Subcutaneous abdominal adipose tissue (tissue), 5 donors: Measurements from ENCODE around the gene SYT5.
A peak's percentile ranks its signal among the peaks of the same experiment; 100 is the strongest.
"Not testable (repeated sequence)": the region's sequence is repeated elsewhere in the genome, so short reads cannot be mapped to it uniquely, and the experiment has no call there.

Source experiments
- H3K27ac ChIP-seq: one replicate; pipeline ENCODE4 v1.7.0; 2013; ENCODE audit warnings: low read depth, mild to moderate bottlenecking, inconsistent platforms, low read length, moderate library complexity
- H3K27me3 ChIP-seq, 5 donors: one replicate each; pipeline ENCODE4 v1.7.0; 2013; ENCODE audit warnings: low read length in 5 of 5, inconsistent platforms in 1 of 5; ENCODE audit not compliant: control insufficient read depth in 5 of 5, insufficient read depth in 4 of 5
- H3K36me3 ChIP-seq, 5 donors: one replicate each; pipeline ENCODE4 v1.7.0; 2013; ENCODE audit warnings: low read length in 5 of 5; ENCODE audit not compliant: control insufficient read depth in 5 of 5, insufficient read depth in 5 of 5
- H3K4me1 ChIP-seq, 5 donors: one replicate each; pipeline ENCODE4 v1.7.0; 2013; ENCODE audit warnings: low read length in 5 of 5, mild to moderate bottlenecking in 3 of 5, moderate library complexity in 1 of 5; ENCODE audit not compliant: control insufficient read depth in 5 of 5, insufficient read depth in 5 of 5
- H3K4me3 ChIP-seq, 5 donors: one replicate each; pipeline ENCODE4 v1.7.0; 2013; ENCODE audit warnings: low read length in 5 of 5, low read depth in 1 of 5
- H3K9ac ChIP-seq, 5 donors: one replicate each; pipeline ENCODE4 v1.7.0; 2013; ENCODE audit warnings: low read length in 5 of 5, mild to moderate bottlenecking in 4 of 5, moderate library complexity in 3 of 5
- H3K9me3 ChIP-seq, 5 donors: one replicate each; pipeline ENCODE4 v1.7.0; 2013; ENCODE audit warnings: low read length in 5 of 5; ENCODE audit not compliant: control insufficient read depth in 5 of 5
- donor health status: healthy.
- donor health status: healthy.
- donor health status: healthy.
- donor health status: healthy.
- donor health status: healthy.

SYT5 gene

DNA sequence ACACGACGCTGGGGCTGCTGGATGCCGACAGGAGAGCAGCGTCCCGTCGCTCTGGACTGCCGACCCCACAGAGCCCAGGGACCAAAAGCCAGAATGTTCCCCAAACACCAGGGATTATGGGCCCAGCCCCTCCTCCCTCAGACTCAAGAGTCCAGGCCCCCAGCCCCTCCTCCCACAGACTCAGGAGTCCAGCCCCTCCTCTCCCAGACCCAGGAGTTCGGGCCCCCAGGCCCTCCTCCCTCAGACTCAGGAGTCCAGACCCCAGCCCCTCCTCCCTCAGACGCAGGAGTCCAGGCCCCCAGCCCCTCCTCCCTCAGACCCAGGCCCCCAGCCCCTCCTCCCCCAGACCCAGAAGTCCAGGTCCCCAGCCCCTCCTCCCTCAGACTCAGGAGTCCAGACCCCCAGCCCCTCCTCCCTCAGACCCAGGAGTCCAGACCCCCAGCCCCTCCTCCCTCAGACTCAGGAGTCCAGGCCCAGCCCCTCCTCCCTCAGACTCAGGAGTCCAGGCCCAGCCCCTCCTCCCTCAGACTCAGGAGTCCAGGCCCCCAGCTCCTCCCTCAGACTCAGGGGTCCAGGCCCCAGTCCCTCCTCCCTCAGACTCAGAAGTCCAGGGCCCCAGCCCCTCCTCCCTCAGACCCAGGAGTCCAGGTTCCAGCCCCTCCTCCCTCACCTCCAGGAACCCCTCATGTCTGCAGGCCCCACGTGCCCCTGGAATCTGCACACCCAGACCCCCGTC is 44.8 kb upstream of the SYT5 start:
- H3K9me3 ChIP-seq, H3K27ac ChIP-seq, H3K4me1 ChIP-seq, H3K9ac ChIP-seq, H3K4me3 ChIP-seq, H3K27me3 ChIP-seq: not testable (repeated sequence)
- H3K36me3 ChIP-seq: peaks cover 0 to 45% (median 33%) of the 10 kb centered on the region in 5 donors

GRCh38 chr19:55224038-55224665 is 44.1 kb upstream of the SYT5 start:
- Histone ChIP-seq H3K27ac (no peak overlapping the region), H3K4me3 (no peak overlapping the region), H3K9ac (no peak overlapping the region), H3K4me1 (no peaks in the 10 kb centered on the region), H3K27me3 (no peaks in the 10 kb centered on the region), H3K9me3 (peaks cover 0 to 7% (median 4%) of the 10 kb centered on the region in 5 donors), H3K36me3 (peaks cover 0 to 38% (median 27%) of the 10 kb centered on the region in 5 donors)

DNA sequence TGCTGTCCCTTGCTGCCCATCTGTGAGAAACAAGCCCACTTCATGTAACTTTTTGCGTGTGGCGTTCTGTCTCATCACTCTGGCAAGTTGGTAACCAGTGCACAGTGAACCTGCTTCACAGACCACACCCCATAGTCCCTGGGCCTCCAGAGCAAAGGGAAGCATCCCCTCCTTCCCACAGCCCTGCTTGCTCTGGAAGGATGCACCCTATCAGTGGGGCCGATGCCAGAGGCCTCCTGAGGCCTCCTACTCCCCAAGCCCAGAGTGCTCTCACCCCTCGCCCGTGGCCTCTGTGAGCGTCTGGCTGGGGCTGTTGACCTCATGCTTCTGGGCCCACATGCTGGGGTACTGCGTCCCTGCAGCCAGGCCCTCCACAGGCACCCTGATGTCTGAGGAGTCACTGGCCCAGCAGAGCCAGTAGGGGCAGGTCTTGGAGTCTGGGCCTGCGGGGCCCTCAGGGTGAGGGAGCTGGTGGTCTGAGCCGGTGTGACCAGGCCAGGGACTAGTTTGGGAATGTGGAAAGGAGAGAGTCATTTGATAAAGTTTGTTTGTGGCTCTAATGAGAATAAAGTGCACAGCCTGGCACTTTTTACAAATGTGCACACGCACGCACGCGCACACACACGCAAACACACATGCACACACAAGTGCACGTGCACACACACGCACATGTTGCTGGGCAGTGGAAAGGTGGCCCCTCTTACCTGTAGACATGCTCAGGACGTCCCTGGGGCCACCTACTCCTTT is 43.4 kb upstream of the SYT5 start:
- no peaks in the 10 kb centered on the region for H3K27me3 ChIP-seq
- peaks cover 0 to 31% (median 20%) of the 10 kb centered on the region in 5 donors for H3K36me3 ChIP-seq
- H3K9me3 ChIP-seq: peaks cover 0 to 7% (median 4%) of the 10 kb centered on the region in 5 donors
- H3K27ac ChIP-seq: no peak overlapping the region
- no peaks in the 10 kb centered on the region for H3K4me1 ChIP-seq
- no peak overlapping the region for H3K4me3 ChIP-seq
- no peak overlapping the region for H3K9ac ChIP-seq

- Histone ChIP-seq H3K27me3 (peaks cover 0 to 5% (median 4%) of the 10 kb centered on the region in 5 donors), H3K9ac (no peak overlapping the region), H3K4me1 (peaks cover 0 to 14% (median 10%) of the 10 kb centered on the region in 5 donors), H3K27ac (no peak overlapping the region), H3K4me3 (no peak overlapping the region), H3K9me3 (peaks cover 0 to 7% (median 4%) of the 10 kb centered on the region in 5 donors), H3K36me3 (peaks cover 0 to 6% (median 0%) of the 10 kb centered on the region in 5 donors)
Observed at GRCh38 chr19:55220525-55220924, 40.4 kb upstream of the SYT5 start.

DNA sequence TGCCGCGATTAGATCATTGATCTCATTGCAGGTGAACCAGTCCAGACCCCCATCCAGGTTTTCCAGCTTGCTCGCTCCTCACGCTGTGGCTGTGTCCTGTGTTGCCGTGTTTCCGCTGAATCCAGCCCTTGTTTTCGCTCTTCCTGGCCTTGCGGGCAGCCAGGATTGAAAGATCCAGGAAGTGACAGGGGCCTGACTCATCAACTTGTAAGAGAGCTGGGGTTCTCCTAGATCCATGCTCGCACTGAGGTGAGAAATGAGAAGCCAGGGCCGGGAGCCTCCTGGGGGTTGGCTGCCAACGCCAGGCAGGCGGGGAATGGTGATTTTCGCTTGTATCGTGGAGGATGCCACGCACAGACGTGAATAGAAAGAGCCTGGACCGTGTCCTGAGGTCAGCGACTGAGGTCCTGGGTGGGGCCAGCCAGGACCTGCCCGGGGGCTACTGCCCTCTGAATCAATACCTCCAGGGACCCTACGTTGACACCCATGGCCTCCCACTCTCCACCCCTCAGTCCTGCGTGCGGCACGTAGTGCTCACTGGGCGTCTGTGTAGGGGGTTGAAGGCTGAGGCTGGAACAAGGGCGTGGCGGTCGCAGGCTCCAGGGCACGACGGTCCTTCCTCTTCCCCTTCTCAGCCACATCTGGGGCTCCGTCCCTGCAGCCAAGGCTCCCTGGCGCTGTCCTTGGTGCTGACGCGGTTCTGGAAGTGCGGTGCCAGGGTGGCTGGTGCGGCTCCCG is 36.5 kb upstream of the SYT5 start:
- Histone ChIP-seq H3K27ac (no peak overlapping the region), H3K4me3 (peak overlapping the region in 4 of 5 donors; percentile 59 to 70 (median 64)), H3K36me3 (no peaks in the 10 kb centered on the region), H3K9me3 (peaks cover 4 to 19% (median 13%) of the 10 kb centered on the region in 5 donors), H3K4me1 (peaks cover 0 to 14% (median 10%) of the 10 kb centered on the region in 5 donors), H3K27me3 (peaks cover 0 to 10% (median 5%) of the 10 kb centered on the region in 5 donors), H3K9ac (peak overlapping the region in 1 of 5 donors; percentile 30)

GRCh38 chr19:55213547-55213946 is 33.5 kb upstream of the SYT5 start:
- Histone ChIP-seq H3K9me3 (peaks cover 4 to 14% (median 11%) of the 10 kb centered on the region in 5 donors), H3K4me3 (no peak overlapping the region), H3K4me1 (peaks cover 0 to 14% (median 10%) of the 10 kb centered on the region in 5 donors), H3K36me3 (no peaks in the 10 kb centered on the region), H3K27me3 (peaks cover 0 to 12% (median 5%) of the 10 kb centered on the region in 5 donors), H3K9ac (no peak overlapping the region), H3K27ac (no peak overlapping the region)

- Histone ChIP-seq H3K27me3 (peaks cover 0 to 12% (median 5%) of the 10 kb centered on the region in 5 donors), H3K9ac (no peak overlapping the region), H3K4me3 (no peak overlapping the region), H3K9me3 (peaks cover 4 to 14% (median 11%) of the 10 kb centered on the region in 5 donors), H3K36me3 (no peaks in the 10 kb centered on the region), H3K27ac (no peak overlapping the region), H3K4me1 (peaks cover 0 to 13% (median 10%) of the 10 kb centered on the region in 5 donors)
Observed at GRCh38 chr19:55212447-55212846, 32.4 kb upstream of the SYT5 start.

DNA sequence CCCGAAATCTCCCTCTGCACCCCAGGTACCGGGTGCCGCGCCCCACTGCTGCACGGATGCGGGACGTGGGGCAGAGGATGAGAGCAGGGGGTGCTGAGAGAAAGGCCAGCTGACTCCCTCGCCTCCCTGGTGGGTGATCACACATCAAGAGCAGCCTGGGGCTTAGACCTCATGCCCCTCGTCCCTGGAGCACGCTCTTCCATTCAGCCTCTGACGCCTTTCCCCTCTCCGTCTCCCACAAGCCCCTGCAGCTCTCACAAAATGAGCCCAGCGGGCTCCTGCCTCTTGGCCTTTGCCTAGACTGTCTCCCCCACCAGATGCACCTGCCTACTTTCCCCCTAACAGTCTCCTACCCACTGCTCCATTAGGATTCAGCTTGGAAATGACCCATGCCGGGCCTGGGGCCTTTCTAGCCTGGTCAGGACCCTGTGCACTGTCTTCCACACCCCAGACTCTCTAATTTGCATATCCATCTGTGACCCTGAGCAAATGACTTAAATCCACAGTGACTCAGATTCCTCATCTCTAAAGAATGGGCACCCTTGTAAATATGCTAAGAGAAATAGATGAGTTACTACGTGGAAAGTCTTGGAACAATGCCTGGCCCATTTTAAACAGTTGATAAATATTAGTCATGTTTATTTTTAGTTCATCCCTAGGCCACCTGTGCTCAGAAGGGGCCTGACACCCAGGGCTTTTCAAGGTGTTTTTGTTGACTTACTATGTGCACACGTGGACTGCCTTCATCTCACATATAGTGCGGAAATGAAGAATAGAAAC is 29.8 kb upstream of the SYT5 start:
- Histone ChIP-seq H3K9ac (no peak overlapping the region), H3K9me3 (peaks cover 4 to 14% (median 11%) of the 10 kb centered on the region in 5 donors), H3K27ac (no peak overlapping the region), H3K4me1 (peaks cover 0 to 8% (median 6%) of the 10 kb centered on the region in 5 donors), H3K36me3 (no peaks in the 10 kb centered on the region), H3K4me3 (no peak overlapping the region), H3K27me3 (peaks cover 3 to 14% (median 7%) of the 10 kb centered on the region in 5 donors)
